Fibroblast of the aortic adventitia (primary cell): ENCODE results near the gene PRSS33. TPM values are rescaled to one million over a fixed set of nuclear protein-coding genes. Genes with fewer than 3 reads are reported as not detected.

Experiments used
- DNase-seq: peaks from one replicate; pipeline ENCODE4 v3.0.0-alpha.2; 2010; ENCODE audit warnings: low read depth
- H3K4me3 ChIP-seq: 2 replicates; pipeline ENCODE4 v1.5.1; 2011; ENCODE audit warnings: low read depth, mild to moderate bottlenecking, control low read depth, low read length, moderate library complexity
- CTCF ChIP-seq: IDR thresholded peaks from 2 replicates; pipeline ENCODE4 v1.5.1; 2011; ENCODE audit warnings: mild to moderate bottlenecking, low read length, control low read depth, inconsistent platforms; ENCODE audit not compliant: insufficient read depth
- small RNA-seq: library from RNA; depleted of rRNA; stranded (forward); fragments of <200 nt; gene quantifications from one replicate; pipeline ENCODE3, GENCODE V24; 2012
- total RNA-seq: library from RNA; depleted of rRNA; stranded (reverse); fragments of >200 nt; gene quantifications from 2 replicates; pipeline ENCODE4 v1.2.3, GENCODE V29; 2012; ENCODE audit warnings: low replicate concordance

Gene PRSS33
- total RNA-seq, 1 donor, result not detected

GRCh38 chr16:2734844-2735515 is 52.4 kb downstream of the PRSS33 start:
- no peak for TF ChIP-seq CTCF
- DNase-seq, result no peak
- H3K4me3 ChIP-seq, result no peak overlapping the region

Small RNA genes within 50 kb of the gene (small RNA-seq; reads per million reads assigned to genes)
- 1.9 reads per million, percentile 66 among the genes with 10 or more reads in this experiment for gene SNORA3C

Other genes starting within 250 kb of the PRSS33 start
- gene PDPK1, start 249.5 kb downstream of the PRSS33 start, total RNA-seq, result 27.9 and 29.9 TPM in 2 replicates
- gene KCTD5, start 105.0 kb downstream of the PRSS33 start, total RNA-seq, result 14.1 and 16.4 TPM in 2 replicates
- 0.65 and 1.3 TPM in 2 replicates for gene PRSS27, start 67.3 kb downstream of the PRSS33 start, total RNA-seq
- gene SRRM2, start 34.9 kb downstream of the PRSS33 start, total RNA-seq, result 77.1 and 96.3 TPM in 2 replicates
- gene ELOB, start 10.3 kb downstream of the PRSS33 start, total RNA-seq, result 37.6 and 316 TPM in 2 replicates
- gene PRSS41, start 10.9 kb upstream of the PRSS33 start, total RNA-seq, result not detected in 2 replicates
- gene PRSS21, start 29.7 kb upstream of the PRSS33 start, total RNA-seq, result 0.27 and 0.49 TPM in 2 replicates
- gene ZG16B, start 42.7 kb upstream of the PRSS33 start, total RNA-seq, result 0.27 and 1.4 TPM in 2 replicates
- not detected in 2 replicates for gene PRSS22, start 70.6 kb upstream of the PRSS33 start, total RNA-seq
- 48.9 and 56.4 TPM in 2 replicates for gene FLYWCH2, start 95.7 kb upstream of the PRSS33 start, total RNA-seq
- 31.3 and 37.4 TPM in 2 replicates for gene FLYWCH1, start 124.4 kb upstream of the PRSS33 start, total RNA-seq
- not detected in 2 replicates for gene KREMEN2, start 176.7 kb upstream of the PRSS33 start, total RNA-seq
- gene PAQR4, start 181.8 kb upstream of the PRSS33 start, total RNA-seq, result 0.16 and 13.8 TPM in 2 replicates
- 1.5 and 24.5 TPM in 2 replicates for gene PKMYT1, start 192.9 kb upstream of the PRSS33 start, total RNA-seq
- not detected in 2 replicates for gene CLDN9, start 225.4 kb upstream of the PRSS33 start, total RNA-seq
- 1.1 TPM in 1 of 2 replicates, not detected in the other for gene CLDN6, start 230.6 kb upstream of the PRSS33 start, total RNA-seq
- gene TNFRSF12A, start 232.8 kb upstream of the PRSS33 start, total RNA-seq, result 26.7 and 124 TPM in 2 replicates
- 40.6 and 45.6 TPM in 2 replicates for gene HCFC1R1, start 236.4 kb upstream of the PRSS33 start, total RNA-seq
- 16.3 and 30.2 TPM in 2 replicates for gene THOC6, start 236.5 kb upstream of the PRSS33 start, total RNA-seq
- gene BICDL2, start 249.4 kb upstream of the PRSS33 start, total RNA-seq, result not detected in 2 replicates